Colon (tissue), 2 donors: ENCODE data around the gene LHB.
A peak's percentile ranks its signal among the peaks of the same experiment; 100 is the strongest.

ENCODE experiments used
- FAIRE-seq: peaks from 2 replicates; lab custom pipeline; 2012; peaks lifted over from hg19 to GRCh38; lab: Jason Lieb, UNC
- donor health status: control.
- donor health status: control.

LHB gene

GRCh38 chr19:49010453-49010852 is 6.4 kb downstream of the LHB start:
- no peak for FAIRE-seq

GRCh38 chr19:49009828-49010227 is 7.1 kb downstream of the LHB start:
- FAIRE-seq = no peak

- no peak for FAIRE-seq
Measured at GRCh38 chr19:49006905-49007304, 10.0 kb downstream of the LHB start.

- no peak for FAIRE-seq
Measured at GRCh38 chr19:49004964-49005614, 11.8 kb downstream of the LHB start.

GRCh38 chr19:49004133-49004532 is 12.8 kb downstream of the LHB start:
- FAIRE-seq = no peak

- no peak for FAIRE-seq
Measured at GRCh38 chr19:48999481-49000325, 17.2 kb downstream of the LHB start.

GRCh38 chr19:48997972-48998371 is 18.9 kb downstream of the LHB start:
- FAIRE-seq = no peak

- no peak for FAIRE-seq
Measured at GRCh38 chr19:48994035-48994386, 22.9 kb downstream of the LHB start.

- peak; percentile 75 for FAIRE-seq
Measured at GRCh38 chr19:48993175-48994034, 23.5 kb downstream of the LHB start, which contains the start of the genes GYS1 and RUVBL2. Gene GYS1, minus strand, starts transcription at chr19:48993309. Its CDS starts 197 bp downstream, at chr19:48993112. Gene RUVBL2, plus strand, starts transcription at chr19:48993887. Its CDS starts 25 bp downstream, at chr19:48993912.

GRCh38 chr19:48992581-48993174 is 24.2 kb downstream of the LHB start:
- FAIRE-seq = no peak

- FAIRE-seq = no peak
Measured at GRCh38 chr19:48991873-48992580, 24.9 kb downstream of the LHB start.

- FAIRE-seq = no peak
Measured at GRCh38 chr19:48991011-48991609, 25.8 kb downstream of the LHB start.

GRCh38 chr19:48990400-48990799 is 26.5 kb downstream of the LHB start:
- no peak for FAIRE-seq

- no peak for FAIRE-seq
Measured at GRCh38 chr19:48989701-48990291, 27.1 kb downstream of the LHB start.

GRCh38 chr19:48988860-48989259 is 28.0 kb downstream of the LHB start:
- no peak for FAIRE-seq

- no peak for FAIRE-seq
Measured at GRCh38 chr19:48988286-48988685, 28.6 kb downstream of the LHB start.

- no peak for FAIRE-seq
Measured at GRCh38 chr19:48987323-48987722, 29.6 kb downstream of the LHB start.

GRCh38 chr19:48986211-48986610 is 30.7 kb downstream of the LHB start:
- no peak for FAIRE-seq

GRCh38 chr19:48985711-48986110 is 31.2 kb downstream of the LHB start:
- no peak for FAIRE-seq

GRCh38 chr19:48982280-48982679 is 34.6 kb downstream of the LHB start:
- FAIRE-seq = no peak

- no peak for FAIRE-seq
Measured at GRCh38 chr19:48977061-48977460, 39.8 kb downstream of the LHB start.
